Left colon (tissue), 2 donors: ENCODE data around the gene GRAP. TPM values are rescaled to one million over a fixed set of nuclear protein-coding genes. Genes with fewer than 3 reads are reported as not detected.

Experiments
- ATAC-seq: fragments of 200-7000 bp; cut with Tn5 transposase; one replicate; pipeline ENCODE4 v1.9.1; 2020; ENCODE audit warnings: mild to moderate bottlenecking, moderate library complexity
- DNase-seq, 2 donors: peaks; one replicate each; pipeline ENCODE4 v3.0.0-alpha.2; 2020
- intact Hi-C, 2 donors: fragments of 100-400 bp; cut with DNase I in 1 of 2; cut with micrococcal nuclease in 1 of 2; formaldehyde crosslinking; loops; one replicate each; pipeline versions ENCODE4 v1.11.2 to v1.14.0; 2022; cut with DNase I, micrococcal nuclease
- total RNA-seq, 2 donors: library from RNA; stranded (reverse); fragmentation: NEBNext Ultra II Directional; extraction: Animal tissue kit (Norgen Biotek cat#: 25700); gene quantifications; one replicate each; pipeline ENCODE4 v1.2.1, GENCODE V29; 2021
- donor health status: DM: no; HTN: no; CAD: no.
- donor health status: DM: yes; HTN: yes; CAD: no.

The GRAP gene
- total RNA-seq, 2 donors from 2014 or later = 0.79 to 1.5 TPM

GRCh38 chr17:19010729-19011505 is 35.8 kb downstream of the GRAP start:
- intact Hi-C loops = no loop called here
- peak; percentile 77 to 89 for DNase-seq
- peak; percentile 95 for ATAC-seq

GRCh38 chr17:19009970-19010369 is 36.8 kb downstream of the GRAP start:
- intact Hi-C loops = no loop called here
- ATAC-seq (no peak), DNase-seq (no peak)

- intact Hi-C loops = no loop called here
- no peak for ATAC-seq
Observed at GRCh38 chr17:19006698-19007097, 40.1 kb downstream of the GRAP start.

GRCh38 chr17:19005789-19006430 is 40.8 kb downstream of the GRAP start:
- ATAC-seq (no peak), DNase-seq (no peak)
- intact Hi-C loops = no loop called here

More at GRCh38 chr17:19006698-19007097, 40.1 kb downstream of the GRAP start:
- no peak for DNase-seq

- DNase-seq (no peak), ATAC-seq (no peak)
- intact Hi-C loops = no loop called here
Observed at GRCh38 chr17:19005137-19005773, 41.5 kb downstream of the GRAP start.

GRCh38 chr17:19004421-19005136 is 42.2 kb downstream of the GRAP start, which contains the start of gene FAM83G:
Gene FAM83G (minus strand): TSS chr17:19004764. CDS start chr17:19004041, 723 bp downstream.
- ATAC-seq (peak; percentile 73), DNase-seq (peak; percentile 90 to 92)
- intact Hi-C loops = no loop called here

GRCh38 chr17:19003543-19004420 is 43.0 kb downstream of the GRAP start:
- intact Hi-C loops = no loop called here
- peak; percentile 59 to 74 for DNase-seq
- ATAC-seq = peak; percentile 60

GRCh38 chr17:19002805-19003542 is 43.8 kb downstream of the GRAP start:
- peak; percentile 15 for ATAC-seq
- no peak for DNase-seq
- intact Hi-C loops = no loop called here

- intact Hi-C loops = no loop called here
- DNase-seq = no peak
- no peak for ATAC-seq
Observed at GRCh38 chr17:19001907-19002590, 44.7 kb downstream of the GRAP start.

- intact Hi-C loops = no loop called here
- DNase-seq = peak in 1 of 2 donors; percentile 57
- ATAC-seq = peak; percentile 25
Observed at GRCh38 chr17:19000531-19001325, 46.0 kb downstream of the GRAP start.

GRCh38 chr17:18999911-19000310 is 46.8 kb downstream of the GRAP start:
- no peak for ATAC-seq
- intact Hi-C loops = no loop called here
- DNase-seq = no peak

GRCh38 chr17:18999394-18999793 is 47.4 kb downstream of the GRAP start:
- DNase-seq = no peak
- intact Hi-C loops = no loop called here
- no peak for ATAC-seq

GRCh38 chr17:18997650-18998196 is 49.0 kb downstream of the GRAP start:
- ATAC-seq (peak; percentile 54), DNase-seq (no peak)
- intact Hi-C loops = no loop called here

GRCh38 chr17:18996458-18996857 is 50.3 kb downstream of the GRAP start:
- no peak for DNase-seq
- ATAC-seq = no peak
- intact Hi-C loops = no loop called here

- no peak for ATAC-seq
- intact Hi-C loops = no loop called here
Observed at GRCh38 chr17:18995220-18995619, 51.5 kb downstream of the GRAP start.

GRCh38 chr17:18994631-18995030 is 52.1 kb downstream of the GRAP start:
- intact Hi-C loops = no loop called here
- no peak for DNase-seq
- ATAC-seq = no peak

More at GRCh38 chr17:18995220-18995619, 51.5 kb downstream of the GRAP start:
- DNase-seq = no peak
